HG03175 (cell line): ENCODE results near the gene C11orf65.
"Not testable (repeated sequence)": the region's sequence is repeated elsewhere in the genome, so short reads cannot be mapped to it uniquely, and the experiment has no call there.

Experiments used
- ATAC-seq: cut with Tn5 transposase; IDR thresholded peaks from one replicate; pipeline ENCODE4 v1.9.1; 2021; ENCODE audit warnings: mild to moderate bottlenecking, moderate library complexity; ENCODE audit not compliant: unreplicated experiment

The C11orf65 gene

GRCh38 chr11:108373505-108373904 lies 93.8 kb downstream of the C11orf65 start:
- ATAC-seq, result not testable (repeated sequence)

- ATAC-seq, result no peak
Measured at GRCh38 chr11:108370990-108371389, 96.3 kb downstream of the C11orf65 start.

GRCh38 chr11:108370315-108370714 lies 97.0 kb downstream of the C11orf65 start:
- no peak for ATAC-seq

- no peak for ATAC-seq
Measured at GRCh38 chr11:108369064-108369463, 98.3 kb downstream of the C11orf65 start.

- no peak for ATAC-seq
Measured at GRCh38 chr11:108368134-108368533, 99.2 kb downstream of the C11orf65 start.

- ATAC-seq, result no peak
Measured at GRCh38 chr11:108364159-108364558, 103.2 kb downstream of the C11orf65 start.

GRCh38 chr11:108351468-108351867 lies 115.9 kb downstream of the C11orf65 start:
- ATAC-seq, result no peak

GRCh38 chr11:108346451-108346850 lies 120.9 kb downstream of the C11orf65 start:
- ATAC-seq, result no peak

GRCh38 chr11:108345767-108346166 lies 121.6 kb downstream of the C11orf65 start:
- ATAC-seq, result no peak

GRCh38 chr11:108343714-108344113 lies 123.6 kb downstream of the C11orf65 start:
- ATAC-seq, result no peak

- ATAC-seq, result no peak
Measured at GRCh38 chr11:108341654-108342053, 125.7 kb downstream of the C11orf65 start.

- ATAC-seq, result no peak
Measured at GRCh38 chr11:108340973-108341372, 126.4 kb downstream of the C11orf65 start.

- ATAC-seq, result no peak
Measured at GRCh38 chr11:108338750-108339149, 128.6 kb downstream of the C11orf65 start.

GRCh38 chr11:108333403-108333899 lies 133.9 kb downstream of the C11orf65 start:
- ATAC-seq, result no peak
